Trophoblast cell (in vitro differentiated cells and primary cell): Measurements from ENCODE around the gene MCF2L2.
"Not testable (repeated sequence)": the region's sequence is repeated elsewhere in the genome, so short reads cannot be mapped to it uniquely, and the experiment has no call there.

ENCODE experiments used
- DNase-seq, 2 donors: peaks; one replicate each; pipeline ENCODE4 v3.0.0-alpha.2; 2016
- H2AFZ ChIP-seq: 2 replicates; pipeline ENCODE4 v1.6.1; 2013; ENCODE audit warnings: low read length, moderate library complexity, mild to moderate bottlenecking; ENCODE audit not compliant: insufficient read depth, poor library complexity
- H2AK5ac ChIP-seq: 2 replicates; pipeline ENCODE4 v1.6.1; 2013; ENCODE audit warnings: mild to moderate bottlenecking, low read length
- H2BK120ac ChIP-seq: 2 replicates; pipeline ENCODE4 v1.6.1; 2013; ENCODE audit warnings: low read length, mild to moderate bottlenecking, moderate library complexity; ENCODE audit not compliant: insufficient read depth, poor library complexity
- H2BK12ac ChIP-seq: 2 replicates; pipeline ENCODE4 v1.6.1; 2013; ENCODE audit warnings: mild to moderate bottlenecking, low read length, moderate library complexity
- H2BK5ac ChIP-seq: 2 replicates; pipeline ENCODE4 v1.6.1; 2013; ENCODE audit warnings: low read length, low read depth, moderate library complexity, mild to moderate bottlenecking; ENCODE audit not compliant: poor library complexity
- H3K14ac ChIP-seq: 2 replicates; pipeline ENCODE4 v1.6.1; 2013; ENCODE audit warnings: mild to moderate bottlenecking, low read length
- H3K18ac ChIP-seq: 2 replicates; pipeline ENCODE4 v1.6.1; 2013; ENCODE audit warnings: mild to moderate bottlenecking, low read length
- H3K23ac ChIP-seq: 2 replicates; pipeline ENCODE4 v1.6.1; 2013; ENCODE audit warnings: low read length
- H3K27ac ChIP-seq: 2 replicates; pipeline ENCODE4 v1.5.1; 2013; ENCODE audit warnings: low read depth, mild to moderate bottlenecking, inconsistent platforms, low read length, moderate library complexity
- H3K27me3 ChIP-seq: 2 replicates; pipeline ENCODE4 v1.6.1; 2013; ENCODE audit warnings: inconsistent platforms, mild to moderate bottlenecking, low read length, moderate library complexity; ENCODE audit not compliant: insufficient read depth
- H3K36me3 ChIP-seq, 2 experiments: 1 replicate in 1 of 2; 2 replicates in 1 of 2; pipeline ENCODE4 v1.6.1; 2013; ENCODE audit warnings: low read length in 2 of 2, mild to moderate bottlenecking in 2 of 2, moderate library complexity in 1 of 2; ENCODE audit not compliant: insufficient read depth in 2 of 2, control insufficient read depth in 1 of 2
- H3K4ac ChIP-seq: 2 replicates; pipeline ENCODE4 v1.6.1; 2013; ENCODE audit warnings: low read depth, mild to moderate bottlenecking, low read length, moderate library complexity
- H3K4me1 ChIP-seq, 2 experiments: 1 replicate in 1 of 2; 2 replicates in 1 of 2; pipeline ENCODE4 v1.6.1; 2013; ENCODE audit warnings: low read length in 2 of 2, mild to moderate bottlenecking in 2 of 2, moderate library complexity in 1 of 2; ENCODE audit not compliant: insufficient read depth in 2 of 2, control insufficient read depth in 1 of 2
- H3K4me2 ChIP-seq: 2 replicates; pipeline ENCODE4 v1.6.1; 2013; ENCODE audit warnings: inconsistent platforms, mild to moderate bottlenecking, low read length, moderate library complexity
- H3K4me3 ChIP-seq: 2 replicates; pipeline ENCODE4 v1.5.1; 2013; ENCODE audit warnings: mild to moderate bottlenecking, low read depth, low read length, inconsistent platforms
- H3K79me1 ChIP-seq: one replicate; pipeline ENCODE4 v1.6.1; 2013; ENCODE audit warnings: low read length
- H3K79me2 ChIP-seq: 2 replicates; pipeline ENCODE4 v1.6.1; 2013; ENCODE audit warnings: low read length, mild to moderate bottlenecking; ENCODE audit not compliant: control insufficient read depth, insufficient read depth, poor library complexity
- H3K9ac ChIP-seq: 2 replicates; pipeline ENCODE4 v1.6.1; 2013; ENCODE audit warnings: mild to moderate bottlenecking, low read length
- H3K9me3 ChIP-seq: 2 replicates; pipeline ENCODE4 v1.6.1; 2013; ENCODE audit warnings: low read depth, mild to moderate bottlenecking, control low read depth, inconsistent platforms, low read length; ENCODE audit not compliant: insufficient read depth
- H4K12ac ChIP-seq: 2 replicates; pipeline ENCODE4 v1.6.1; 2013; ENCODE audit warnings: low read depth, mild to moderate bottlenecking, low read length, moderate library complexity
- H4K8ac ChIP-seq: 2 replicates; pipeline ENCODE4 v1.6.1; 2013; ENCODE audit warnings: low read depth, mild to moderate bottlenecking, low read length, moderate library complexity
- H4K91ac ChIP-seq: one replicate; pipeline ENCODE4 v1.6.1; 2013; ENCODE audit warnings: low read depth, mild to moderate bottlenecking, low read length, moderate library complexity
- WGBS: extraction: QIAGEN DNeasy Blood & Tissue Kit; methylation state at CpG from one replicate; pipeline ENCODE4 v1.1.7; 2013; ENCODE audit warnings: missing lambda C conversion rate; ENCODE audit not compliant: insufficient read length, insufficient coverage; ENCODE audit errors: extremely low coverage; 5-methylcytosine and 5-hydroxymethylcytosine counted together

Gene MCF2L2

DNA sequence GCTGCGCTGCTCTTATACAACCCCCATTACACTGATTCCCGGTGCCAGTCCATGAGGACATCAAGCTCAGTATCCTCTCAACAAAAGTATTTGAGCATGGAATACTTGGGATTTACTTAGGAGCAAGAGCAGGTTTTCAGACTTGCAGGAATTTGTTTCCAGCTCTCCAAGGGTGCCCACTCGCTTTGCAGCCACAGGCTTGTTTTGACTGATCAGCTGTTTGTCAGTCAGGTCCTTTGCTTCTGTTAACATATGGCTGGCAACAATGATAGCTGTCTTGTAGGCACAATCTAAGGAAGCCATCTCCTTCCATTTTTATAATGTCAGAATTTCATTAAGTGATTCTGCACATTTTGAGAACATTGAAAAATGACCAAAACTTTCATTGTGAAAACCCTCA, 38.2 kb upstream of the MCF2L2 start:
- WGBS: no CpG with 5 or more reads among the region's 3 CpGs
- H4K91ac ChIP-seq: no peak overlapping the region
- H3K9me3 ChIP-seq: no peaks in the 10 kb centered on the region

GRCh38 chr3:183465710-183466109, 37.3 kb upstream of the MCF2L2 start:
- H4K8ac ChIP-seq, H3K4me1 ChIP-seq, H3K9me3 ChIP-seq, H3K23ac ChIP-seq, H3K4me2 ChIP-seq, H2BK12ac ChIP-seq, H3K27me3 ChIP-seq, H4K91ac ChIP-seq, H3K4me3 ChIP-seq, H3K36me3 ChIP-seq, H2BK120ac ChIP-seq, H3K14ac ChIP-seq, H2AK5ac ChIP-seq, H3K18ac ChIP-seq, H2BK5ac ChIP-seq, H4K12ac ChIP-seq, H3K27ac ChIP-seq, H3K4ac ChIP-seq, H3K9ac ChIP-seq, H3K79me1 ChIP-seq, H3K79me2 ChIP-seq, H2AFZ ChIP-seq: not testable (repeated sequence)
- peak in 1 of 2 donors; percentile 39 for DNase-seq
- no CpG with 5 or more reads among the region's 13 CpGs for WGBS

More for the DNA sequence above, 38.2 kb upstream of the MCF2L2 start:
- no peak overlapping the region for H4K8ac ChIP-seq
- H2AFZ ChIP-seq: no peak overlapping the region
- H3K18ac ChIP-seq: no peak overlapping the region
- no peak overlapping the region for H3K14ac ChIP-seq
- H2BK12ac ChIP-seq: no peak overlapping the region
- no peak overlapping the region for H3K4ac ChIP-seq
- H3K4me2 ChIP-seq: no peak overlapping the region
- no peaks in the 10 kb centered on the region for H3K36me3 ChIP-seq
- H3K4me1 ChIP-seq: no peaks in the 10 kb centered on the region
- H3K79me1 ChIP-seq: no peaks in the 10 kb centered on the region
- no peak overlapping the region for H2AK5ac ChIP-seq
- no peak overlapping the region for H3K9ac ChIP-seq
- no peak overlapping the region for H4K12ac ChIP-seq
- no peak overlapping the region for H2BK120ac ChIP-seq
- no peaks in the 10 kb centered on the region for H3K27me3 ChIP-seq
- H2BK5ac ChIP-seq: no peak overlapping the region
- H3K79me2 ChIP-seq: no peaks in the 10 kb centered on the region
- no peak overlapping the region for H3K4me3 ChIP-seq
- no peak overlapping the region for H3K23ac ChIP-seq
- no peak overlapping the region for H3K27ac ChIP-seq
- DNase-seq: no peak

- H3K4me2 ChIP-seq: no peak overlapping the region
- no peaks in the 10 kb centered on the region for H3K79me2 ChIP-seq
- H4K8ac ChIP-seq: no peak overlapping the region
- no peak overlapping the region for H2BK120ac ChIP-seq
- no peaks in the 10 kb centered on the region for H3K9me3 ChIP-seq
- no peak overlapping the region for H3K4me3 ChIP-seq
- H2AFZ ChIP-seq: no peak overlapping the region
- H2BK5ac ChIP-seq: no peak overlapping the region
- H2BK12ac ChIP-seq: no peak overlapping the region
- no peak overlapping the region for H3K18ac ChIP-seq
- no peak overlapping the region for H3K9ac ChIP-seq
- no peak overlapping the region for H2AK5ac ChIP-seq
- no peak overlapping the region for H3K14ac ChIP-seq
- no peak overlapping the region for H3K27ac ChIP-seq
- no peaks in the 10 kb centered on the region for H3K36me3 ChIP-seq
- no peaks in the 10 kb centered on the region for H3K79me1 ChIP-seq
- H3K23ac ChIP-seq: no peak overlapping the region
- DNase-seq: no peak
- no peak overlapping the region for H3K4ac ChIP-seq
- no CpG with 5 or more reads among the region's 2 CpGs for WGBS
- H3K27me3 ChIP-seq: no peaks in the 10 kb centered on the region
- H4K91ac ChIP-seq: no peak overlapping the region
- no peaks in the 10 kb centered on the region for H3K4me1 ChIP-seq
- H4K12ac ChIP-seq: no peak overlapping the region
These were observed 36.1 kb upstream of the MCF2L2 start for GRCh38 chr3:183464480-183464879.

- no peak overlapping the region for H4K12ac ChIP-seq
- no peak overlapping the region for H4K8ac ChIP-seq
- no peaks in the 10 kb centered on the region for H3K36me3 ChIP-seq
- H3K27me3 ChIP-seq: no peaks in the 10 kb centered on the region
- no peak overlapping the region for H3K9ac ChIP-seq
- no peak overlapping the region for H2AFZ ChIP-seq
- no peaks in the 10 kb centered on the region for H3K79me1 ChIP-seq
- H3K4me2 ChIP-seq: no peak overlapping the region
- H2BK120ac ChIP-seq: no peak overlapping the region
- H3K4ac ChIP-seq: no peak overlapping the region
- H2BK5ac ChIP-seq: no peak overlapping the region
- no peak overlapping the region for H2BK12ac ChIP-seq
- H2AK5ac ChIP-seq: no peak overlapping the region
- DNase-seq: no peak
- H3K14ac ChIP-seq: no peak overlapping the region
- H3K27ac ChIP-seq: no peak overlapping the region
- no peak overlapping the region for H3K23ac ChIP-seq
- H3K4me3 ChIP-seq: no peak overlapping the region
- H3K18ac ChIP-seq: no peak overlapping the region
- no peaks in the 10 kb centered on the region for H3K9me3 ChIP-seq
- no peak overlapping the region for H4K91ac ChIP-seq
- no CpG with 5 or more reads among the region's 7 CpGs for WGBS
- H3K4me1 ChIP-seq: no peaks in the 10 kb centered on the region
- H3K79me2 ChIP-seq: no peaks in the 10 kb centered on the region
These were observed 31.9 kb upstream of the MCF2L2 start for GRCh38 chr3:183460081-183461055.
